ENCODE results near the gene OR2C3. TPM values are rescaled to one million over a fixed set of nuclear protein-coding genes. Genes with fewer than 3 reads are reported as not detected.
"Not testable (repeated sequence)": the region's sequence is repeated elsewhere in the genome, so short reads cannot be mapped to it uniquely, and the experiment has no call there.

The OR2C3 gene
- total RNA-seq, 3 donors from 2014 or later (not counting 1 experiment from before 2014, with no cell fraction given): not detected

- H3K4me3 Mint-ChIP-seq: no peak overlapping the region
- TF ChIP-seq CTCF (IDR thresholded peaks at IDR 0.05): no peak
- no peak overlapping the region for H3K27ac Mint-ChIP-seq
- no peaks in the 10 kb centered on the region for H3K4me1 Mint-ChIP-seq
- H3K9me3 Mint-ChIP-seq: no peaks in the 10 kb centered on the region
- H3K27ac ChIP-seq (ENCODE audit: low read length): no peak overlapping the region
- no peak overlapping the region for H3K4me3 ChIP-seq (ENCODE audit: low read length)
- WGBS (ENCODE audit: insufficient coverage): 83% methylated on average over 2 of the region's 2 CpGs
- no peaks in the 10 kb centered on the region for H3K36me3 Mint-ChIP-seq
- no peaks in the 10 kb centered on the region for H3K27me3 ChIP-seq (ENCODE audit: control insufficient read depth, insufficient read depth, low read length)
- H3K4me1 ChIP-seq (ENCODE audit: control insufficient read depth, insufficient read depth, low read length): no peaks in the 10 kb centered on the region
- DNase-seq (no peak), ATAC-seq (no peak)
- H3K9me3 ChIP-seq (ENCODE audit: control insufficient read depth, insufficient read depth, low read length): no peaks in the 10 kb centered on the region
- peaks cover 0 to 11% of the 10 kb centered on the region in 2 donors for H3K27me3 Mint-ChIP-seq (ENCODE audit: low read depth in 2 of 2)
- intact Hi-C loops (cut with micrococcal nuclease): no loop called here
- H3K36me3 ChIP-seq (ENCODE audit: control insufficient read depth, insufficient read depth, low read length): no peaks in the 10 kb centered on the region
Observed at GRCh38 chr1:247528812-247529474, 7.3 kb downstream of the OR2C3 start.

GRCh38 chr1:247521886-247522285 is 14.4 kb downstream of the OR2C3 start:
- DNase-seq; intact Hi-C loops (cut with micrococcal nuclease); H3K4me1 Mint-ChIP-seq; H3K9me3 ChIP-seq (ENCODE audit: control insufficient read depth, insufficient read depth, low read length); H3K4me1 ChIP-seq (ENCODE audit: control insufficient read depth, insufficient read depth, low read length); H3K36me3 ChIP-seq (ENCODE audit: control insufficient read depth, insufficient read depth, low read length); H3K27ac ChIP-seq (ENCODE audit: low read length); ATAC-seq; H3K27me3 ChIP-seq (ENCODE audit: control insufficient read depth, insufficient read depth, low read length); H3K36me3 Mint-ChIP-seq; H3K9me3 Mint-ChIP-seq; H3K27ac Mint-ChIP-seq; H3K27me3 Mint-ChIP-seq (ENCODE audit: low read depth in 2 of 2); H3K4me3 ChIP-seq (ENCODE audit: low read length); H3K4me3 Mint-ChIP-seq: not testable (repeated sequence)
- 92% methylated on average over 19 of the region's 30 CpGs for WGBS (ENCODE audit: insufficient coverage)

GRCh38 chr1:247518613-247518891 is 17.7 kb downstream of the OR2C3 start:
- intact Hi-C loops (cut with micrococcal nuclease): no loop called here
- no peak overlapping the region for H3K4me3 Mint-ChIP-seq
- Histone ChIP-seq H3K27me3 (ENCODE audit: control insufficient read depth, insufficient read depth, low read length) (no peaks in the 10 kb centered on the region), H3K27ac (ENCODE audit: low read length) (no peak overlapping the region), H3K4me3 (ENCODE audit: low read length) (no peak overlapping the region), H3K4me1 (ENCODE audit: control insufficient read depth, insufficient read depth, low read length) (no peaks in the 10 kb centered on the region), H3K9me3 (ENCODE audit: control insufficient read depth, insufficient read depth, low read length) (no peaks in the 10 kb centered on the region), H3K36me3 (ENCODE audit: control insufficient read depth, insufficient read depth, low read length) (no peaks in the 10 kb centered on the region)
- H3K27ac Mint-ChIP-seq: no peak overlapping the region
- H3K4me1 Mint-ChIP-seq: peaks cover 0 to 7% of the 10 kb centered on the region in 2 donors
- H3K27me3 Mint-ChIP-seq (ENCODE audit: low read depth in 2 of 2): peaks cover 3 to 5% of the 10 kb centered on the region in 2 donors
- 87% methylated on average over 19 of the region's 19 CpGs for WGBS (ENCODE audit: insufficient coverage)
- no peaks in the 10 kb centered on the region for H3K9me3 Mint-ChIP-seq
- no peak for TF ChIP-seq CTCF (IDR thresholded peaks at IDR 0.05)
- peaks cover 8% of the 10 kb centered on the region for H3K36me3 Mint-ChIP-seq
- no peak for DNase-seq
- no peak for ATAC-seq

- H3K27ac Mint-ChIP-seq: no peak overlapping the region
- WGBS (ENCODE audit: insufficient coverage): 56% methylated on average over 72 of the region's 72 CpGs
Observed at GRCh38 chr1:247517795-247518612, 18.2 kb downstream of the OR2C3 start.

More at GRCh38 chr1:247517795-247518612, 18.2 kb downstream of the OR2C3 start:
- Histone ChIP-seq H3K9me3 (ENCODE audit: control insufficient read depth, insufficient read depth, low read length) (peaks cover 2% of the 10 kb centered on the region), H3K4me3 (ENCODE audit: low read length) (no peak overlapping the region), H3K4me1 (ENCODE audit: control insufficient read depth, insufficient read depth, low read length) (no peaks in the 10 kb centered on the region), H3K27me3 (ENCODE audit: control insufficient read depth, insufficient read depth, low read length) (no peaks in the 10 kb centered on the region), H3K36me3 (ENCODE audit: control insufficient read depth, insufficient read depth, low read length) (no peaks in the 10 kb centered on the region), H3K27ac (ENCODE audit: low read length) (no peak overlapping the region)
- Mint-ChIP-seq H3K27me3 (ENCODE audit: low read depth in 2 of 2) (peaks cover 3 to 5% of the 10 kb centered on the region in 2 donors), H3K36me3 (peaks cover 8% of the 10 kb centered on the region), H3K4me1 (peaks cover 0 to 7% of the 10 kb centered on the region in 2 donors), H3K4me3 (peak overlapping the region; percentile 71), H3K9me3 (no peaks in the 10 kb centered on the region)
- intact Hi-C loops (cut with micrococcal nuclease): no loop called here
- TF ChIP-seq CTCF (IDR thresholded peaks at IDR 0.05): no peak
- DNase-seq (peak in 1 of 2 donors; percentile 4), ATAC-seq (peak; percentile 35 to 79 (median 42))
